ENCODE results near the gene TMCC1. TPM values are rescaled to one million over a fixed set of nuclear protein-coding genes. Genes with fewer than 3 reads are reported as not detected.
A peak's percentile ranks its signal among the peaks of the same experiment; 100 is the strongest.

The TMCC1 gene
- total and polyA plus RNA-seq, 10 of the 15 experiments (the other 5 are each of a cell fraction or from before 2014, with no cell fraction given) = 2.3 to 21.1 (median 8.4) TPM

DNA sequence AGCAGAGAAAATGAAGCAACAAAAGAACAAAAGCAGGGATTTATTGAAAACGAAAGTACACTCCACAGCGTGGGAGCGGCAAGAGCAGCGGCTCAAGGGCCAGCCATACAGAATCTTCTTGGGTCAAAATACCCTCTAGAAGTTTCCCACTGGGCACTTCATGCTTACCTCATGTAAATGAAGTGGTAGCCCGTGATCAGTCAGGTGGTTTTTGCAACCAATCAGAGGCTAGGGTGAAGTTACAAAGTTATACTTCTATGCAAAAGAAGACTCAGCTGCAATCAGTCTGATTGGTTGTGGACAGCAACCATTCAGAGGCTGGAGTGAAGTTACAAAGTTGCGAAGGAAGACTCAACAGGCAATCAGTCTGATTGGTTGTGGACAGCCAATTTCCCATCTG, 43.2 kb upstream of the TMCC1 start:
- no TSS peak for BruUV-seq (replicated peaks)
- FAIRE-seq (peak; percentile 47), ATAC-seq (peak; percentile 90), DNase-seq (ENCODE audit: low read depth, low spot score) (no peak)
- Histone ChIP-seq H3K27ac (ENCODE audit: control insufficient read depth, insufficient read depth) (no peak overlapping the region), H3K9me3 (replicated peaks; ENCODE audit: control insufficient read depth, insufficient read depth, low read length) (no peaks in the 10 kb centered on the region), H3K79me2 (ENCODE audit: control insufficient read depth, insufficient read depth, low read length) (no peaks in the 10 kb centered on the region), H3K36me3 (ENCODE audit: control insufficient read depth in 2 of 2, insufficient read depth in 2 of 2, low read length in 1 of 2) (no peaks in the 10 kb centered on the region), H3K4me3 (peak overlapping the region; percentile 45; the same call in 1 of the 2 replicates), H3K4me2 (ENCODE audit: control insufficient read depth, insufficient read depth) (peak overlapping the region; percentile 54; the same call in 1 of the 2 replicates), H3K4me1 (ENCODE audit: control insufficient read depth, insufficient read depth, low read length) (no peaks in the 10 kb centered on the region), H4K20me1 (ENCODE audit: control insufficient read depth, insufficient read depth) (no peaks in the 10 kb centered on the region), H3K27me3 (replicated peaks in 1 of 2; ENCODE audit: control insufficient read depth in 2 of 2, insufficient read depth in 2 of 2, low read length in 1 of 2) (no peaks in the 10 kb centered on the region; a peak in 1 of 4 replicates), H3K9ac (ENCODE audit: control insufficient read depth, insufficient read depth, low read length) (no peak overlapping the region), H2AFZ (ENCODE audit: control insufficient read depth, low read depth, low read length) (peak overlapping the region; percentile 75)
- SMC1A ChIA-PET (ENCODE audit: uncharacterized antibody, unreplicated experiment) = no interaction called here
- POLR2A ChIA-PET = no interaction called here
- RAD21 ChIA-PET (ENCODE audit: unreplicated experiment) = no interaction called here
- CTCF ChIA-PET = no interaction called here
- in situ Hi-C loops (cut with MboI) = loop anchor here (5.0 kb wide), 1 partner anchor 304 kb away; no protein-coding TSS in a partner anchor
- WGBS (ENCODE audit: insufficient coverage, insufficient replicate concordance, low lambda C conversion rate, missing lambda C conversion rate) = 6% methylated on average over 6 of the region's 6 CpGs
- intact Hi-C loops (cut with micrococcal nuclease; ENCODE audit: unreplicated experiment) = no loop called here
- TF ChIP-seq NFYB (IDR thresholded peaks at IDR 0.05; ENCODE audit: insufficient read depth, low read depth, low read length) (peak; percentile 78), BHLHE40 (IDR thresholded peaks at IDR 0.05; ENCODE audit: borderline replicate concordance in 1 of 2, low read depth in 2 of 2, low read length in 1 of 2) (peak in 1 of 2 experiments; percentile 40; a peak in 1 of 4 replicates), NFIC (IDR thresholded peaks at IDR 0.05; ENCODE audit: low read depth, low read length) (no peak), ZNF217 (IDR thresholded peaks at IDR 0.05) (no peak), SIN3A (IDR thresholded peaks at IDR 0.05; ENCODE audit: low read depth, low read length) (no peak), PAX5 (IDR thresholded peaks at IDR 0.05; ENCODE audit: borderline replicate concordance, low read depth, low read length) (no peak), SRF (IDR thresholded peaks at IDR 0.05; ENCODE audit: low read depth in 2 of 2, low read length in 2 of 2) (no peak), SMC3 (IDR thresholded peaks at IDR 0.05; ENCODE audit: borderline replicate concordance, low read length) (no peak), NR2C2 (IDR thresholded peaks at IDR 0.05; ENCODE audit: borderline replicate concordance, control insufficient read depth, insufficient read length, low read depth) (no peak), ZSCAN29 (IDR thresholded peaks at IDR 0.05) (no peak), SMAD1 (IDR thresholded peaks at IDR 0.05; ENCODE audit: low read depth, partially characterized antibody) (no peak)
- TF ChIP-seq, protein P1, sequence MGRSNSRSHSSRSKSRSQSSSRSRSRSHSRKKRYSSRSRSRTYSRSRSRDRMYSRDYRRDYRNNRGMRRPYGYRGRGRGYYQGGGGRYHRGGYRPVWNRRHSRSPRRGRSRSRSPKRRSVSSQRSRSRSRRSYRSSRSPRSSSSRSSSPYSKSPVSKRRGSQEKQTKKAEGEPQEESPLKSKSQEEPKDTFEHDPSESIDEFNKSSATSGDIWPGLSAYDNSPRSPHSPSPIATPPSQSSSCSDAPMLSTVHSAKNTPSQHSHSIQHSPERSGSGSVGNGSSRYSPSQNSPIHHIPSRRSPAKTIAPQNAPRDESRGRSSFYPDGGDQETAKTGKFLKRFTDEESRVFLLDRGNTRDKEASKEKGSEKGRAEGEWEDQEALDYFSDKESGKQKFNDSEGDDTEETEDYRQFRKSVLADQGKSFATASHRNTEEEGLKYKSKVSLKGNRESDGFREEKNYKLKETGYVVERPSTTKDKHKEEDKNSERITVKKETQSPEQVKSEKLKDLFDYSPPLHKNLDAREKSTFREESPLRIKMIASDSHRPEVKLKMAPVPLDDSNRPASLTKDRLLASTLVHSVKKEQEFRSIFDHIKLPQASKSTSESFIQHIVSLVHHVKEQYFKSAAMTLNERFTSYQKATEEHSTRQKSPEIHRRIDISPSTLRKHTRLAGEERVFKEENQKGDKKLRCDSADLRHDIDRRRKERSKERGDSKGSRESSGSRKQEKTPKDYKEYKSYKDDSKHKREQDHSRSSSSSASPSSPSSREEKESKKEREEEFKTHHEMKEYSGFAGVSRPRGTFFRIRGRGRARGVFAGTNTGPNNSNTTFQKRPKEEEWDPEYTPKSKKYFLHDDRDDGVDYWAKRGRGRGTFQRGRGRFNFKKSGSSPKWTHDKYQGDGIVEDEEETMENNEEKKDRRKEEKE (IDR thresholded peaks at IDR 0.05) = no peak
- TF ChIP-seq, protein P2, sequence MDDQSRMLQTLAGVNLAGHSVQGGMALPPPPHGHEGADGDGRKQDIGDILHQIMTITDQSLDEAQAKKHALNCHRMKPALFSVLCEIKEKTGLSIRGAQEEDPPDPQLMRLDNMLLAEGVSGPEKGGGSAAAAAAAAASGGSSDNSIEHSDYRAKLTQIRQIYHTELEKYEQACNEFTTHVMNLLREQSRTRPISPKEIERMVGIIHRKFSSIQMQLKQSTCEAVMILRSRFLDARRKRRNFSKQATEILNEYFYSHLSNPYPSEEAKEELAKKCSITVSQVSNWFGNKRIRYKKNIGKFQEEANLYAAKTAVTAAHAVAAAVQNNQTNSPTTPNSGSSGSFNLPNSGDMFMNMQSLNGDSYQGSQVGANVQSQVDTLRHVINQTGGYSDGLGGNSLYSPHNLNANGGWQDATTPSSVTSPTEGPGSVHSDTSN (IDR thresholded peaks at IDR 0.05; ENCODE audit: insufficient replicate concordance, low read depth, low read length) = no peak
- TF ChIP-seq, protein P3, sequence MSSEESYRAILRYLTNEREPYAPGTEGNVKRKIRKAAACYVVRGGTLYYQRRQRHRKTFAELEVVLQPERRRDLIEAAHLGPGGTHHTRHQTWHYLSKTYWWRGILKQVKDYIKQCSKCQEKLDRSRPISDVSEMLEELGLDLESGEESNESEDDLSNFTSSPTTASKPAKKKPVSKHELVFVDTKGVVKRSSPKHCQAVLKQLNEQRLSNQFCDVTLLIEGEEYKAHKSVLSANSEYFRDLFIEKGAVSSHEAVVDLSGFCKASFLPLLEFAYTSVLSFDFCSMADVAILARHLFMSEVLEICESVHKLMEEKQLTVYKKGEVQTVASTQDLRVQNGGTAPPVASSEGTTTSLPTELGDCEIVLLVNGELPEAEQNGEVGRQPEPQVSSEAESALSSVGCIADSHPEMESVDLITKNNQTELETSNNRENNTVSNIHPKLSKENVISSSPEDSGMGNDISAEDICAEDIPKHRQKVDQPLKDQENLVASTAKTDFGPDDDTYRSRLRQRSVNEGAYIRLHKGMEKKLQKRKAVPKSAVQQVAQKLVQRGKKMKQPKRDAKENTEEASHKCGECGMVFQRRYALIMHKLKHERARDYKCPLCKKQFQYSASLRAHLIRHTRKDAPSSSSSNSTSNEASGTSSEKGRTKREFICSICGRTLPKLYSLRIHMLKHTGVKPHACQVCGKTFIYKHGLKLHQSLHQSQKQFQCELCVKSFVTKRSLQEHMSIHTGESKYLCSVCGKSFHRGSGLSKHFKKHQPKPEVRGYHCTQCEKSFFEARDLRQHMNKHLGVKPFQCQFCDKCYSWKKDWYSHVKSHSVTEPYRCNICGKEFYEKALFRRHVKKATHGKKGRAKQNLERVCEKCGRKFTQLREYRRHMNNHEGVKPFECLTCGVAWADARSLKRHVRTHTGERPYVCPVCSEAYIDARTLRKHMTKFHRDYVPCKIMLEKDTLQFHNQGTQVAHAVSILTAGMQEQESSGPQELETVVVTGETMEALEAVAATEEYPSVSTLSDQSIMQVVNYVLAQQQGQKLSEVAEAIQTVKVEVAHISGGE (CRISPR knock-in tag; IDR thresholded peaks at IDR 0.05) = no peak

Data from GM12878 (cell line).